HG02870 (cell line): ENCODE measurements around the gene STK32A.
A peak's percentile ranks its signal among the peaks of the same experiment; 100 is the strongest.

Experiments used
- ATAC-seq: cut with Tn5 transposase; IDR thresholded peaks from one replicate; pipeline ENCODE4 v1.9.1; 2021; ENCODE audit warnings: mild to moderate bottlenecking, moderate library complexity; ENCODE audit not compliant: unreplicated experiment

The STK32A gene

DNA sequence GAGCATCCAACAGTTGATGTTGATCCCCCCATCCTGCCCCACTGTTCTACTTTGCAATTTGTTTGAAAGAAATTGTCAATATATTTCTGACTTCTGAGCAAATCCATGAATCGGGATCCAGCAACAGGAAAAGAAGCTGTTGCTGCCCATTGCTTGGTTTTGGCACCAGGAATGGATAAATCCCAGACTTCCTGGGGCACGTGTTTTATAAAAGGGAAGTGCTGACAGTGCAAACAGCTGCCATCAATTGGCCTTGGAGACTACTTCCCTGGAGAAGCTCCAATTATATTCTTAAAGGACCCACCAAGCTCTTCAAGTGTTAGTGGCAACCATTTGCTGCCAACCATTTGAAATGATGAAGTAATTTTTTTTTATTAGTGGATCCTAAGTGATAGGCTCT, 13.7 kb downstream of the STK32A start:
- no peak for ATAC-seq

DNA sequence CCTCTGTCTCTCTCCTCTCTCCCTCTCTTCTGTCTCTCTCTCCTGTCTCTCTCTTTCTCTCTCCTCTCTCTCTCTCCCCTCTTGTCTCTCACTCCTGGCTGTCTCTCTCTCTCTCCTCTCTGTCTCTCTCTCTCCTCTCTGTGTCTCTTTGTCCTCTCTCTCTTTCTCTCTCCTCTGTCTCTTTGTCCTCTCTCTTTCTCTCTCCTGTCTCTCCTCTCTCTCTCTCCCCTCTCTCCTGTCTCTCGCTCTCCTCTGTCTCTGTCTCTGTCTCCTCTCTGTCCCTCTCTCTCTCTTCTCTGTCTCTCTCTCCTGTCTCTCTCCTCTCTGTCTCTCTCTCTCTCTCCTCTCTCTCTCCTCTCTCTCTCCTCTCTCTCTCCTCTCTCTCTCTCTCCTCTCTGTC, 25.0 kb downstream of the STK32A start:
- ATAC-seq = no peak

DNA sequence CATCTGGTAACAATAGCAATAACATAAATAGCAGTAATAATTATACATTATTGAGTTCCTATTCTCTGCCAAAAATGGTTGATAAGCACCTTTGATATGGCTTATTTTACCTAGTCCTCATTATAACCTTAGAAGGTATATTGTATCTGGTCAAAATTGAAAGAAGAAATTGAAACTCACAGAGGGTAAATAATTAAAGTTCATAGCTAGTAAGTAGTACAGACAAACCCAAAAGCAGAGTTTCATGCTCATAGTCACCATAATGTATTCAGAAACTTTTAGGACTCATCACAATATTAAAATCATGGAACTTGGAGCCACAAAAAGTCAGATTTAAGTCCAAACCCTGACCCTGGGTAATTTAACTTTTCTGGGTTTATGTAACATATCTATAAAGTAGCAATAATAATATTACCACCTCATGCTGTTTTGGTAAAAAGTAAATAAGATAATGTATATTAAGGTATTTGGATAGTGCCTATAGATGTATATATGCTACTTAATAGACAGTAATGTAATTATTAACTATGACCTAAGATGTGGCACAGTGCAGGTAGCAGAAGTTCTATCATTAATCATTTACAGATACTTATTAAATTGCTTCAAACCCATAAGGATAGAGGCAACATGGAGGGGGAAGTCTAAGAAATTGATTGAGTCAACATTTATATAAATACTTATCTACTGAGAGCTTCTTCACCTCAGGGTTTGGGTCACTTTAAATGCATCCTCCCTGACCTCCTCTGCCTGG, 32.4 kb downstream of the STK32A start:
- no peak for ATAC-seq

DNA sequence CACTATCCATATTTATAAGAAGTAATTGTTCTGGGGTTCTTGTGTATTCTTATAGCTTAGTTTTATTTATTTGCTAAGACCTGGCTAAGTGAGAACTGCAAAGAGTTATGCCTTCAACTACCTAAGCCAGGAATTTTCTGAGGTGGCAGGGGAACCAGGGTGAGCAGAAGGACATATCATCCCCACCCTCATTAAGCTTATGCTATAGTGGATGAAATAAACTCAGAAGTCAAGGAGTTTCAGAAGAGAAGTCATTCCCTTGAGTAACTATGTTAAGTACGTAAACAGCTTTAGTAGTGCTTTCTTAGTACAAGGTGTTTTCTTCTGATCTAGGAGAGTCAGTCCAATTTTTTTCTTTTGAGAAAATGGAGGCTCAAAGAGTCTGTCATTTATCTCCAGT, 41.7 kb downstream of the STK32A start:
- ATAC-seq = no peak

DNA sequence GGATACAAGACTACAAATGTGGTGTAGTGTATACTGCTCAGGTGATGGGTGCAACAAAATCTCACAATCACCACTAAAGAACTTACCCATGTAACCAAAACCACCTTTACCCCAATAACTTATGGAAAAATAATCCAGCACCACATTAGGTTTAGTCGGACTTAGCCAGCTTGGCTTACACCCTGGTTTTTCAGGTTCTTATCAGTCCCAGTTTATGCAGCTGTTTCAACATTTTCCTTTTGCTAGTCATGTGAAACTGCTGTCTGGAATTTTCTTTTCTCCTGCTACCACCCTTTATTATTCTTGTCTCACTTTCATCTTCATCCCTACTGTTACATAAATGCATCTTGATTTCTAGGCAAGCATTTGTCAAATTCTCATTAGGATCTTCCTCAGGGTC, 51.5 kb downstream of the STK32A start:
- no peak for ATAC-seq

DNA sequence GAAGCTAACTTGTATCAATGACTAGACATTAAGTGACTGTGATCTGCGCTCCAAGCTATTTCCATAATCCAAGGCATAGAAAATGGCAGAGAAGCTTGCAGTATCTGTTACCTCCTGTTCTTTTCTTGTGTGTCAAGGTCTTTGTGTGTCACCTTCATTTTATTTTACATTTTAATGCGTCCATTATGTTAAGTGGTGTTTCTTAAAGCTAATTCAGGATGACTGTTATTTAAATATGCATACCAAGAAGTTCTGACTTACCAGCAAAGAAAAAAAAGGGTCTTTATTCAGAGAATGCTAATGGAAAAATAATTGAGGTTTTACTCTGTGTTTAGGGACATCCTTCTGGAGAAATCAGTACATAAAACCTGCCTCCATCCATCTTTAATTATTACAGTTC, 52.3 kb downstream of the STK32A start:
- no peak for ATAC-seq

DNA sequence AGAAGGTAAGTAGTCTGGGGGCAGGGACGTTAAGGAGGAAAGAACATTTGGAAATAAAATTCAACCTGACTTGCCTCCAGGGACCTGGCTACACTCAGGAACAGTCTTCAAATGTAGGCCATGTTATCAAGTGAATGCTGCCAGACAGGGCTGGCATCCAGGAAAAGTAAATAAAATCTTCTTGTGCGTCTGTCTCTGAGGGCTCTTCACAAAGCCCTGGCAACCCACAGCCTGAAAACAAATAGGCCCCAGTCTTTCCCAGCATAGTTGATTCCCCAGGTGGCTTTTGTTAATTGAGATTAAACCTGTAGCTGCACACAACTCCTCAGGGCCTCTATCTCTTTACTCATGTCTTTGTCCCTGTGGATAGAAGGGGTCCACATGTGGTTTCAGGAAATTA, 55.4 kb downstream of the STK32A start:
- ATAC-seq = no peak

DNA sequence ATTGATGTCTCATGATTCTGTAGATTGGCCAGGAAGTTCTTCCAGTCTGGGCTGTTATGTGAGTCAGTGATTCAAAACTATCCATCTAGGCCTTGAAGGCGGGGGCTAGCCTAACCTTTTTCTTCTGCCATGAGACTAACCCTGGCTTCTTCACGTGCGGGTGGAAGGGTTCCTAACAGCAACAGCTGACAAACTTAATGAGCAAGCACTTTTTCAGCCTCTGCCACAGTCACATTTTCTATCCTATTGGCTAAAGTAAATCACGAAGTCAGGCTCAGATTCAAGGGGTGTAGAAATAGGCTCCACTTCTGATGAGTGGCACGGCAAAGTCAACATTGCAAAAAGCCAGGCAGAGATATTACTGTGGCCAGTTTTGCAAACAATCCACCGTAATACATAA, 68.4 kb downstream of the STK32A start:
- ATAC-seq = no peak

DNA sequence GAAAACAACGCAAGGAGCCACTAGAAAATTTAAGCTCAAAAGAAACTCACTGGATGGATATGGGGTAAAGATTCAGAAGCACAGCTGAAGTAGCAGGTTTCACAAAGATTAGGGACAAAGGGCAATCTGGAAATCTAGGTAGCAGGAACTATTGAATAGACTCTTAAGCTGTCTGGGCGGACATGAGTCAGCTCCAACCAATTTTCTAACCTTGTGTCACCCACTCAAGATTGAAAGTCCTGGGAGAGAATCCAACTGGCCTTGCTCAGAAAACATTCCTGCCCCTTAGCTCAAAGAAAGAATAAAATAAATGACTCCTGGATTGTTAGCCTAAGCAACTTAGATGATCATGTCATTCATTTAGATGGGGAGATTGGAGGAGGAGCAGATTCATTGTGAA, 69.2 kb downstream of the STK32A start:
- ATAC-seq = no peak

DNA sequence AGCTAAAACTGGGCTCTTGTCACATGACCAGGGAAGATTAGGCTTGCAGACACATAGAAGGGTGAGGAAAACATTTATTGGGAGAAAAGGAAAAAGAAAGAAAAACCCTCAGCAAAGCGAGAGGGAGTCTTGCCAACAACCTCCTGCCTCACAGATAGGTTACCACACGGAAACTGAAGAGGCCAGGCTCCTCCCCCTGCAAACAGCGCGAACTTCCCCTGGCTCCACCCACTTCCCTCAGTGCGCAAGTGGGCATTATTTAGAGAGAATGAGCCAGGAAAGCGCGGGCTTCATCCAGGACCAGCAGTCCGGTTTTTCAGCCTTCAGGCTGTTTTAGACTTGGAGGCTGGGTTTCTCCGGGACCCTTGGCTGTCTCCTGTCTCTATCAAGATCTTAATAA, 70.3 kb downstream of the STK32A start:
- no peak for ATAC-seq

DNA sequence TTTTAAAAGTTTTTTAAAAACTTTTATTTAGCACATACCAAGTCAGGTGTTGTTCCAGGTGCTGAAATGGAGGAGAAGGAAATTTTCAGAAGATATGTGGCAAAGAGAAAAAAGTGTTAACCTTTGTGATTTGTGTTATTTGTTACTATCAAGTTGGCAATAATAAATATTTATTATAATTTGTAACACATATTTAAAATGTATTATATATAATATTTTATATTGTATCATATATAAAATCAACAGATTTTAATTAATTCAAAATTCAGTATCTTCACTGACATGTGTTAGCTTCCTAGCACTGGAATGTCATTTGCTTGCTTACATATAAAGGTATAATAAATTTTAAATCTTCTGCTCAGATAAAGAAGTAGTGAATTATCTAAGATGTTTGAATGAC, 71.5 kb downstream of the STK32A start:
- no peak for ATAC-seq

DNA sequence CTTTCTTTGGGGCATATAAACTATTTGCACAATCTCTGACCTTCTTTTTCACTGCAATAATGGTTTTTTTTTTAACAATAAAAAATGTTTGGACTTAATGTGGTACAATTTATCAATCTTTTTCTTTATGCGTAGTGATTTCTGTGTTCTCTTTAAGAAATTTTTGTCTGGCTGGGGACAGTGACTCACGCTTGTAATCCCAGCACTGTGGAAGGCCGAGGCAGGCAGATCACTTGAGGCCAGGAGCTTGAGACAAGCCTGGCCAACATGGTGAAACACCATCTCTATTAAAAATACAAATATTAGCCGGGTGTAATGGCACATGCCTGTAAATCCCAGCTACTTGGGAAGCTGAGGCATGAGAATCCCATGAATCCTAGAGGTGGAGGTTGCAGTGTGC, 72.3 kb downstream of the STK32A start:
- no peak for ATAC-seq

DNA sequence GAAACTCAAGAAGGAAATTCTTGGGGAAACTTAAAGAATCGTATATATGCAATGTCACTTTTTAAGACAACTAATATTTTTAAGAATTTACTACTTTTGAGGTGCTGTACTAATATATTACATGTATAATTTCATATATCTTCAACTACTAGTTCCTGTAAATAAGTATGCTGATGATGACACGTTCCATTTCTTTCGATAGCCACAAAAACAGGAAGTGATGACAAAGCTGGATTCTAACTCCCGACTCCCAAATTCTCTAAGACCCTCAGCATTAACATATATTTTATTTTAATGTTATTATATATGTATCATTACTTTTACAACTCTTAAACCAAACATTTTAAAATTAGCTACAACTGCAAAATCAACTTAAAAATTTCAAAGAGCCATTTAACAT, 74.8 kb downstream of the STK32A start:
- ATAC-seq = no peak

DNA sequence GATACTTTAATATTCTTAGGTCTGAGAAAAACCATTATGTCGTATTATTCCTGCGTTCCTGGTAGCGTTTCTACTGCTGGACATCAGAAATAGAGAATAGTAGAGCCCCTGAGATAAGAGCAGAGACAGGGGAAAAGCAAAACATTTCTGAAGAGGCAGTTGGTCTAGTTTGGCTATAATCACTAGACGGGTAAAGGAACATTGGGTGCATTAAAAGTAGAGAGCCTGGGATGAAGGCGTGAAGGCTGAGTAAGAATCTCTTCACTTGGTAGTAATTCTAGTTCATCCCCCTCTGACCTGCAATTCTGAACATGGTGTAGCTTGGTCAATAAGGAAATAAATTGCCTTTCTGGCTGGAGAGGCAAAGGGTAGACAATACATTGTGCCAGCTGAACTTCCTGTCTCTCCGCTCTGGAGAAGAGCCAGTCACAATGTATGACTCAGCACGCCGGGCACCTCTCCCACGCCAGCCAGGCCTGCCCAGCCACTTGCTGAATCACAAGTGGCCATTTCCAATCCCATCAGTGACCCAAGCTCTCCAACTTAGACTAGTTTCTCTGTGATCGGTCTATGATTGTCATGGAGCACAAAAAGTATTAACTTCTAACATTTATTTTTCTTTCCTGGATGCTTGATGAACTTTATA, 75.4 kb downstream of the STK32A start:
- ATAC-seq = no peak

DNA sequence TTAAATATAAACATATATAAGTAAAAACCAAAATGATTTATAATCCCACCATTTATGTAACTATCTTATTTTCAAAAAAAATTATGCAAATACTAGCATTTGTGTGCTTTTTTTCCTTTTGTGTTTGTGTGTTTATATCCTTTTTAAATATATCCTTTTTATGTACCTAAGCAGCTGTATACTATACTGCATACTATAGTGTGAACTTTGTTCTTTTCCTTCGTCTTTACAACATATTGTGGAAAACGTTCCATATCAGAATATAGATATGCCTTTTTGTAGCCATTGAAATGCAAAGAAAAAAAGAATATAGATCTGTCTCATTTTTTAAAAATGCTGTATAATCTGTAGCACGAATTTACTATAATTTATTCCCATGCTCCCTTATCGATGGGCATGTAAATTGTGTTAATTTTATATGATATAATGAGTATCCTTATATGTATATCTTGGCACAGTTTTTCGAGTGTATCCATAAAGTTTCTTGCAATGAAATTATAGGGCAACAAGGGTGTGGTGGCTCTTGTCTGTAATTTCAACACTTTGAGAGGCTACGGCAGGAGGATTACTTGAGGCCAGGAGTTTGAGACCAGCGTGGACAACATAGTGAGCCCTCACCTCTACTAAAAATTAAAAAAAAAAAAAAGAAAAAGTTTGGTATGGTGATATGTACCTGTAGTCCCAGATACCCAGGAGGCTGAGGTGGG, 83.3 kb downstream of the STK32A start:
- ATAC-seq = no peak

DNA sequence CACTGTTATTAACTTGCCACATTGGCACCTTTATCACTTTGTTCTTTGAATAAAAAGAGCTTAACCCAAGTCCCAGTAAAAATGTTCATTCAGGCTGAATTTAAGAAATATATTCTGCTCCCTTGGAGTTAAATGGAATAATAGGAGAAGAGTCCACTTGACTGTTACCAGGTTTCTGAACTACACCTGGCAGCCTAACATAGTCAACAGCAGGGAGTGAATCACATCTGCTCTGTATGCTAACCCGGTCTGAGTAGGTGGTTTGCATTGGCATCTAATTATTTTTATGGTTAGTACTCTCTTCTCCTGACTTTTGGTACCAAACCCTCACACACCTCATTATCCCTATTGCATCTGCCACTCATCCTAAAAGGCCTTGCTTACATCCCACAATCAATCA, 86.7 kb downstream of the STK32A start:
- ATAC-seq = no peak

DNA sequence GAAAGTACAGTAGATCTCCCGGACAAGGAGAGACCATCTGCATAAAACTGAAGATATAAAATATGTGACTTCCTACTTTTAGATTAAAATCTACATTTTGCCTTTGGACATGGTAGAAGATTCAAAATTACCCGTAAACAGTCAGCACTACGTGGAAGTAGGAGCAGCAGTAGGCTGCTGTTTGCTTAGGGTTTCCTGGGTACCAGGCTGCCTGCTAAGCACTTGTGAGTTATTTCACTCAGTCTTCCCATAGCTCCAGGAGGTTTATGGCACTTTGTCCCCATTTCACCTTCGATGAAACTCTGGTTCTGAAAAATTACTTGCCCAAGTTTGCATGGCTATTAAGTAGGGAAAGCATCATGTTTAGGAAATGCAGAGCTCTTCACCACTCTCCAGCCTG, 92.6 kb downstream of the STK32A start:
- no peak for ATAC-seq

DNA sequence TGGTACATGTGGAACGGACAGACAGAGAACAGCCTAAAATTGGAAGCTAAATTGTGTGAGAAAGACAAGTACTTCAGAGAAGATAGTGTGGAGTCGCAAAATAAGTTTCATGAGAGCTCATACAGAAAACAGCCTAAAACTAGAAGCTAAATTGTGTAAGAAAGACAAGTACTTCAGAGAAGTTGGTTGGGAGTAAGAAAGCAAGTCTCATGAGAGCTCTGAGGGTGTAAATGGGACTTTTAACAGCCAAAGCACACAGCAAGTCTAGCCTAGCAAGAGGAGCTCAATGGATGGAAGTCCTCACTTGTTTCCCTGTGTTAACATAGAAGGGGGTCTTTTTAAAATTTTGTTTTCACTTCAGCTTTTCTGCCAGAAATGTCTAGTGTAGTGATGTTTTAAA, 93.1 kb downstream of the STK32A start:
- ATAC-seq = no peak

DNA sequence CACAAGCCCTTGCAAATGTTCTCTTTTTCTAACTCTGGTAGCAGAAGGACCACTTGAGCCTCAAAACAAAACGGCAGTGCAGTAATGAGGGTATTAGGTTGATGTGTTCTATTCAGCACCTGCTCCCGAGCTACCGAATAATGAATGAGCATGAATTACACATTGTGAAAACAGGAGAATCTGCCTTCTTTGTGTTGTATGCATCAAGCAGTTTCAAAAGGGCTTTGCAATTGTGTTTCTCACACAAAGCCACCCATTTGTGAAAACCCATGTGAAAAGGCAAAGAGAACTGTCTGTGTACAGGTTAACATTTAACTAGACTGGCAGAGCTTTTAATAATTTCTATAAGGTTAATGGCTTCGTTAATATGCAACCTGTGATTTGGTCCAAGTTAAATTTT, 97.8 kb downstream of the STK32A start:
- ATAC-seq = no peak

DNA sequence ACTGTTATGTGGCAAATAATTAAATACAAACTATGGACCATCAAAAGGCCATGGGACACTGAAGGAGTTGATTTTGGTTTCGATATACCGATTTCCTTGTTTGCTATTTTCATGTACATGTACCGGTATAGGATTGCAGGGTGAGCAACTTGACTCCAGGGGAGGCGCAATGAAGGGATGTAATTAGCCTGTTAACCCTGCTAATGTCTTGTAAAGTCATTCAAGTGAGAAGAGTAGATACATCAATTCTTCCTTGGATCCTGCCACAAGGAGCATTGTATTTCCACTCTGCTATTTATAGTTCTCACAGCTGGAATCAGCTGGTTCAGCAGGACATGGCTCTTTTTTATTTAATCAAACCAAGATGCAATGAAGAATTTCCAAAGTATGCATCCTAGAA, 102.0 kb downstream of the STK32A start:
- no peak for ATAC-seq

DNA sequence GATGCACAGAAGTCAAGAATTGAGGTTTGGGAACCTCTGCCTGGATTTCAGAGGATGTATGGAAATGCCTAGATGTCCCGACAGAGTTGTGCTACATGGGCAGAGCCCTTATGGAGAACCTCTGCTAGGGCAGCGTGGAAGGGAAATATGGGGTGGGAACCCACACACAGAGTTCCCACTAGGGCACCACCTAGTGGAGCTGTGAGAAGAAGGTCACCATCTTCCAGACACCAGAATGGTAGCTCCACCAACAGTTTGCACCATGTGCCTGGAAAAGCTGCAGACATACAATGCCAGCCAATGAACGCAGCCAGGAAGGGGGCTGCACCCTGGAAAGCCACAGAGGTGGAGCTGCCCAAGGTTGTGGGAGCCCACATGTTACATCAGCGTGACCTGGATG, 104.5 kb downstream of the STK32A start:
- ATAC-seq = peak; percentile 19

DNA sequence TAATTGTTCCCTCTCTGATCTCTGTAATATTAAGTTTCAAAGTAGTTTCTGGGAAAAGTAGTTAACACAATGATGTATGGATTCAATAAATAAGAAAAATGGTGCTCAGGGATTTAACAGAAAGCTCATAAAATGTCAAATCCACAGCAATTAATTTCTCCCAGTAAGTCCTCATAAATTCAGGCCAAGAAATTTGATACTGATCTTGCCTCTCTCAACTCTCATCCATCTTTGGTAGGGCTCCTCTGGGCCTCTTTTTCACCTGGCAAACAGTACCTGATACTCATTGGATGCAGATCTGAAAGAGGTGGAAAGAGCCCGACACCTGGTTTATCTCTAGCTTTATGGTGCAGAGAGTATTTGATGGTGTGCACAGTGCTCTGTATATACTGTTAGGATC, 106.1 kb downstream of the STK32A start:
- no peak for ATAC-seq
